GM12878 (cell line): ENCODE data around the gene GNAI2. TPM values are rescaled to one million over a fixed set of nuclear protein-coding genes. Genes with fewer than 3 reads are reported as not detected.

Experiments
- ATAC-seq: fragments of 200-7000 bp; cut with Tn5 transposase; 3 replicates; pipeline ENCODE4 v1.9.1; 2020; ENCODE audit warnings: mild to moderate bottlenecking, moderate library complexity
- BruUV-seq: library from RNA; stranded (reverse); fragments of 400-500 nt; replicated peaks from 2 replicates; lab custom pipeline; 2021; lab: Mats Ljungman, UMichigan
- CTCF ChIA-PET: fragments of 300-600 bp; sonication (Branson Sonifier 250); formaldehyde crosslinking; extraction: SDS; loops from one replicate; lab custom pipeline; 2021; ENCODE audit warnings: inconsistent platforms; lab: Yijun Ruan, JAX
- POLR2A ChIA-PET: fragments of 350-600 bp; formaldehyde crosslinking; extraction: SDS; loops from one replicate; lab custom pipeline; 2021; ENCODE audit warnings: inconsistent platforms; lab: Charles Lee
- RAD21 ChIA-PET: fragments of 300-600 bp; sonication (Branson Sonifier 250); formaldehyde crosslinking; loops from one replicate; lab custom pipeline; 2023; ENCODE audit warnings: antibody characterized with exemption; ENCODE audit not compliant: unreplicated experiment; lab: Charles Lee
- SMC1A ChIA-PET: fragments of 300-600 bp; sonication (Branson Sonifier 250); formaldehyde crosslinking; loops from one replicate; lab custom pipeline; 2023; ENCODE audit not compliant: unreplicated experiment, uncharacterized antibody; lab: Charles Lee
- DNase-seq: peaks from one replicate; pipeline ENCODE4 v3.0.0-alpha.2; 2011; ENCODE audit warnings: low read depth, low spot score
- FAIRE-seq: peaks from 3 replicates; lab custom pipeline; 2011; peaks lifted over from hg19 to GRCh38; lab: Jason Lieb, UNC
- H2AFZ ChIP-seq: 2 replicates; pipeline ENCODE4 v1.6.0; 2011; ENCODE audit warnings: low read depth, low read length, control low read depth; ENCODE audit not compliant: control insufficient read depth
- H3K27ac ChIP-seq: 2 replicates; pipeline ENCODE4 v1.5.1; 2011; ENCODE audit warnings: control low read depth; ENCODE audit not compliant: control insufficient read depth, insufficient read depth
- H3K27me3 ChIP-seq, 2 experiments: replicated peaks in 1 of 2; 2 replicates each; pipeline versions ENCODE4 v1.6.0 to v1.6.1; 2011; ENCODE audit warnings: low read length in 1 of 2; ENCODE audit not compliant: control insufficient read depth in 2 of 2, insufficient read depth in 2 of 2
- H3K36me3 ChIP-seq, 2 experiments: 2 replicates each; pipeline ENCODE4 v1.5.1; 2011; ENCODE audit warnings: low read length in 1 of 2; ENCODE audit not compliant: control insufficient read depth in 2 of 2, insufficient read depth in 2 of 2
- H3K4me1 ChIP-seq: 2 replicates; pipeline ENCODE4 v1.6.1; 2011; ENCODE audit warnings: mild to moderate bottlenecking, low read length, moderate library complexity, mixed read lengths; ENCODE audit not compliant: control insufficient read depth, insufficient read depth
- H3K4me2 ChIP-seq: 2 replicates; pipeline ENCODE4 v1.6.0; 2011; ENCODE audit warnings: control low read depth; ENCODE audit not compliant: control insufficient read depth, insufficient read depth
- H3K4me3 ChIP-seq: fragments of 200-600 bp; sonication (generic); 2 replicates; pipeline ENCODE4 v1.5.1; 2016
- H3K79me2 ChIP-seq: 2 replicates; pipeline ENCODE4 v1.6.0; 2011; ENCODE audit warnings: low read length; ENCODE audit not compliant: control insufficient read depth, insufficient read depth
- H3K9ac ChIP-seq: 2 replicates; pipeline ENCODE4 v1.8.0; 2011; ENCODE audit warnings: low read length, control low read depth, mixed read lengths; ENCODE audit not compliant: control insufficient read depth, insufficient read depth
- H3K9me3 ChIP-seq: replicated peaks from 3 replicates; pipeline ENCODE4 v1.5.1; 2011; ENCODE audit warnings: mild to moderate bottlenecking, low read length; ENCODE audit not compliant: control insufficient read depth, insufficient read depth
- H4K20me1 ChIP-seq: 2 replicates; pipeline ENCODE4 v1.6.0; 2011; ENCODE audit not compliant: control insufficient read depth, insufficient read depth
- NFXL1 ChIP-seq: fragments of 450-650 bp; IDR thresholded peaks from 2 replicates; pipeline ENCODE4 v1.6.1; 2017; ENCODE audit warnings: antibody characterized with exemption, mild to moderate bottlenecking, borderline replicate concordance
- PAX5 ChIP-seq: IDR thresholded peaks from 2 replicates; pipeline ENCODE4 v1.6.1; 2011; ENCODE audit warnings: low read depth, low read length, borderline replicate concordance
- SREBF2 ChIP-seq: IDR thresholded peaks from 2 replicates; pipeline ENCODE4 v1.6.1; 2012; ENCODE audit warnings: mild to moderate bottlenecking, low read length
- ZNF217 ChIP-seq: fragments of 450-650 bp; IDR thresholded peaks from 2 replicates; pipeline ENCODE4 v1.6.1; 2017; ENCODE audit warnings: antibody characterized with exemption, mild to moderate bottlenecking
- WGBS: methylation state at CpG from one replicate; pipeline ENCODE4 v1.1.6; 2016; ENCODE audit warnings: low lambda C conversion rate; ENCODE audit not compliant: insufficient replicate concordance, insufficient coverage; ENCODE audit errors: missing lambda C conversion rate; 5-methylcytosine and 5-hydroxymethylcytosine counted together
- in situ Hi-C: fragments of 300-500 bp; cut with MboI; formaldehyde crosslinking; loops from 9 replicates; pipeline ENCODE4 v1.14.3; 2018; ENCODE audit warnings: mixed read lengths
- intact Hi-C: fragments of 100-400 bp; cut with micrococcal nuclease; formaldehyde crosslinking; loops from one replicate; pipeline ENCODE4 v1.14.2; 2022; ENCODE audit not compliant: unreplicated experiment
- polyA plus RNA-seq, 11 experiments: library from polyadenylated mRNA; depleted of rRNA in 4 of 11; unstranded in 6 of 11; stranded (reverse) in 5 of 11; fragments of >200 nt; fragmentation: Nextera tagmentation in 4 of 11; fragmentation: Illumina TruSeq in 1 of 11; extraction: Ambion mirVana in 4 of 11; extraction: Trizol in 1 of 11; gene quantifications; 1 replicate in 1 of 11; 2 replicates in 10 of 11; pipeline versions ENCODE4 v1.2.1 to v1.2.3, GENCODE V29; 2011 to 2016; ENCODE audit warnings: inconsistent platforms in 2 of 11, missing spikeins in 2 of 11, low read depth in 1 of 11
- total RNA-seq, 4 experiments: library from RNA; depleted of rRNA in 3 of 4; stranded (reverse); fragments of >200 nt in 3 of 4; fragmentation: Illumina TruSeq in 1 of 4; extraction: Trizol in 1 of 4; gene quantifications; 2 replicates each; pipeline versions ENCODE4 v1.2.1 to v1.2.3, GENCODE V29; 2013 to 2021
- TF ChIP-seq, protein P1 (sequence below): fragments of 450-650 bp; IDR thresholded peaks from 2 replicates; pipeline ENCODE4 v1.6.1; 2016; ENCODE audit warnings: mild to moderate bottlenecking, moderate library complexity, borderline replicate concordance
- TF ChIP-seq, protein P2 (sequence below): fragments of 450-650 bp; IDR thresholded peaks from 2 replicates; pipeline ENCODE4 v1.6.1; 2018; ENCODE audit warnings: mild to moderate bottlenecking, low read depth, moderate library complexity; ENCODE audit not compliant: partially characterized antibody

GNAI2 gene
- total and polyA plus RNA-seq, 10 of the 15 experiments (the other 5 are each of a cell fraction or from before 2014, with no cell fraction given): 5.0 to 346 (median 237) TPM

DNA sequence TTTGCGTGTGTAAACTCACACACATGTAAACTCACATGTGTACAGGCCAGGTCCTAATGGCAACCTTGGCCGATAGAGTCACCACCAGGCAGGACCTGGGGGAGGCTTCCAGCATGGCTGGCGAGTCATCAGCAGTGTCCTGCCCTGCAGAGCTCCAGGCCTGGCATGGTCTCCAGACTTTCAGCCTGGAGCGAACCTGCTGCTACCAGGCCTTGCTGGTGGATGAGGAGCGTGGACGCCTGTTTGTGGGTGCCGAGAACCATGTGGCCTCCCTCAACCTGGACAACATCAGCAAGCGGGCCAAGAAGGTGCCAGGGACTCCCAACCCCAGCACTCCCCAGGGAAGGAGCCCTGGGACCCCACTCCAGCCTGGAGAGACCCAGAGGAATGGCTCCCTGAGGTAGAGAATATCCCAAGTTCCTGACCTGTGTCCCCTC, 34.0 kb downstream of the GNAI2 start (continued):
- TF ChIP-seq, protein P1, sequence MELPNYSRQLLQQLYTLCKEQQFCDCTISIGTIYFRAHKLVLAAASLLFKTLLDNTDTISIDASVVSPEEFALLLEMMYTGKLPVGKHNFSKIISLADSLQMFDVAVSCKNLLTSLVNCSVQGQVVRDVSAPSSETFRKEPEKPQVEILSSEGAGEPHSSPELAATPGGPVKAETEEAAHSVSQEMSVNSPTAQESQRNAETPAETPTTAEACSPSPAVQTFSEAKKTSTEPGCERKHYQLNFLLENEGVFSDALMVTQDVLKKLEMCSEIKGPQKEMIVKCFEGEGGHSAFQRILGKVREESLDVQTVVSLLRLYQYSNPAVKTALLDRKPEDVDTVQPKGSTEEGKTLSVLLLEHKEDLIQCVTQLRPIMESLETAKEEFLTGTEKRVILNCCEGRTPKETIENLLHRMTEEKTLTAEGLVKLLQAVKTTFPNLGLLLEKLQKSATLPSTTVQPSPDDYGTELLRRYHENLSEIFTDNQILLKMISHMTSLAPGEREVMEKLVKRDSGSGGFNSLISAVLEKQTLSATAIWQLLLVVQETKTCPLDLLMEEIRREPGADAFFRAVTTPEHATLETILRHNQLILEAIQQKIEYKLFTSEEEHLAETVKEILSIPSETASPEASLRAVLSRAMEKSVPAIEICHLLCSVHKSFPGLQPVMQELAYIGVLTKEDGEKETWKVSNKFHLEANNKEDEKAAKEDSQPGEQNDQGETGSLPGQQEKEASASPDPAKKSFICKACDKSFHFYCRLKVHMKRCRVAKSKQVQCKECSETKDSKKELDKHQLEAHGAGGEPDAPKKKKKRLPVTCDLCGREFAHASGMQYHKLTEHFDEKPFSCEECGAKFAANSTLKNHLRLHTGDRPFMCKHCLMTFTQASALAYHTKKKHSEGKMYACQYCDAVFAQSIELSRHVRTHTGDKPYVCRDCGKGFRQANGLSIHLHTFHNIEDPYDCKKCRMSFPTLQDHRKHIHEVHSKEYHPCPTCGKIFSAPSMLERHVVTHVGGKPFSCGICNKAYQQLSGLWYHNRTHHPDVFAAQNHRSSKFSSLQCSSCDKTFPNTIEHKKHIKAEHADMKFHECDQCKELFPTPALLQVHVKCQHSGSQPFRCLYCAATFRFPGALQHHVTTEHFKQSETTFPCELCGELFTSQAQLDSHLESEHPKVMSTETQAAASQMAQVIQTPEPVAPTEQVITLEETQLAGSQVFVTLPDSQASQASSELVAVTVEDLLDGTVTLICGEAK: no peak
- TF ChIP-seq SREBF2: no peak

DNA sequence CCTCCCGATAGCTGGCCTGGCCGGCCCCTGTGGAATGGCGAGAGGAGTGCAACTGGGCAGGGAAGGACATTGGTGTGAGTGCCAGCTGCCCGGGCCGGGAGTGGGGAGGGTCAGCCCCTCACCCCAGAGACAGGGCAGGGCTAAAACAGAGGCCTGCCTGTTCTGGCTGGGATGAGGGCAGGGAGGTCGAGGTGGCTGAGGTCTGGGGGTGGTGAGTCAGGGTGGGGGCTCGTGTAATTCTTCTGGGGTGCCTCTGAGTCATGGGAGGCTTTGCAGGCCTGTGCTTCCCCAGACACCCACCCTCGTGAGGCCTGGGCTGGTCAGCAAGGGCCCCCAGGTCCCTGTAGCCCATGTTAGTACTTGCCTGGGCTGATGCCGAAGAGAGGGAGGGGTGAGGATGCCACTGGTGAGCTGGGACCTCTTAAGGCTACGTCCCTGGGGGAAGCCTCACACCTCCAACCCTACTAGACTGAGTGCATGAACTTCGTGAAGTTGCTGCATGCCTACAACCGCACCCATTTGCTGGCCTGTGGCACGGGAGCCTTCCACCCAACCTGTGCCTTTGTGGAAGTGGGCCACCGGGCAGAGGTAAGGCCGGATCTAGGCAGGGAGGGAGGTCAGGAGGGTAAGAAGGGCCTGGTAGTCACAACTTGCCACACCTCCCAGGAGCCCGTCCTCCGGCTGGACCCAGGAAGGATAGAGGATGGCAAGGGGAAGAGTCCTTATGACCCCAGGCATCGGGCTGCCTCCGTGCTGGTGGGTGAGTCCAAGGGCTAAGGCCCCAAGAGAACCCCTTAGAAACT, 34.6 kb downstream of the GNAI2 start:
- ATAC-seq (no peak), FAIRE-seq (no peak), DNase-seq (no peak)
- H3K27ac ChIP-seq: no peak overlapping the region
- POLR2A ChIA-PET: no interaction called here
- no peak overlapping the region for H2AFZ ChIP-seq
- TF ChIP-seq, protein P2, sequence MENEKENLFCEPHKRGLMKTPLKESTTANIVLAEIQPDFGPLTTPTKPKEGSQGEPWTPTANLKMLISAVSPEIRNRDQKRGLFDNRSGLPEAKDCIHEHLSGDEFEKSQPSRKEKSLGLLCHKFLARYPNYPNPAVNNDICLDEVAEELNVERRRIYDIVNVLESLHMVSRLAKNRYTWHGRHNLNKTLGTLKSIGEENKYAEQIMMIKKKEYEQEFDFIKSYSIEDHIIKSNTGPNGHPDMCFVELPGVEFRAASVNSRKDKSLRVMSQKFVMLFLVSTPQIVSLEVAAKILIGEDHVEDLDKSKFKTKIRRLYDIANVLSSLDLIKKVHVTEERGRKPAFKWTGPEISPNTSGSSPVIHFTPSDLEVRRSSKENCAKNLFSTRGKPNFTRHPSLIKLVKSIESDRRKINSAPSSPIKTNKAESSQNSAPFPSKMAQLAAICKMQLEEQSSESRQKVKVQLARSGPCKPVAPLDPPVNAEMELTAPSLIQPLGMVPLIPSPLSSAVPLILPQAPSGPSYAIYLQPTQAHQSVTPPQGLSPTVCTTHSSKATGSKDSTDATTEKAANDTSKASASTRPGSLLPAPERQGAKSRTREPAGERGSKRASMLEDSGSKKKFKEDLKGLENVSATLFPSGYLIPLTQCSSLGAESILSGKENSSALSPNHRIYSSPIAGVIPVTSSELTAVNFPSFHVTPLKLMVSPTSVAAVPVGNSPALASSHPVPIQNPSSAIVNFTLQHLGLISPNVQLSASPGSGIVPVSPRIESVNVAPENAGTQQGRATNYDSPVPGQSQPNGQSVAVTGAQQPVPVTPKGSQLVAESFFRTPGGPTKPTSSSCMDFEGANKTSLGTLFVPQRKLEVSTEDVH: no peak
- no peak for TF ChIP-seq PAX5
- TF ChIP-seq ZNF217: no peak
- TF ChIP-seq NFXL1: no peak
- H3K36me3 ChIP-seq: no peaks in the 10 kb centered on the region
- no peak overlapping the region for H3K4me2 ChIP-seq
- CTCF ChIA-PET: interaction anchor here (1.0 to 3.1 kb wide), 8 partner anchors 10 to 150 kb away, joined by 3 to 24 read pairs (median 7); no protein-coding TSS in a partner anchor
- in situ Hi-C loops: loop anchor here (5.0 kb wide), 2 partner anchors 73 to 148 kb away; no protein-coding TSS in a partner anchor
- H3K27me3 ChIP-seq: peaks cover 7 to 13% of the 10 kb centered on the region in 2 experiments; a peak in 3 of 4 replicates
- 40% methylated on average over 19 of the region's 19 CpGs for WGBS
- SMC1A ChIA-PET: interaction anchor here (0.8 to 1.3 kb wide), 2 partner anchors 24 to 78 kb away, joined by 4 to 5 read pairs; no protein-coding TSS in a partner anchor
- no peak overlapping the region for H3K4me3 ChIP-seq
- intact Hi-C loops: no loop called here
- H3K9me3 ChIP-seq: no peaks in the 10 kb centered on the region
- peaks cover 6% of the 10 kb centered on the region for H3K4me1 ChIP-seq
- no peak overlapping the region for H3K9ac ChIP-seq
- BruUV-seq: no TSS peak
- RAD21 ChIA-PET: interaction anchor here (3.5 kb wide), 1 partner anchor 44 kb away, joined by 23 read pairs; no protein-coding TSS in a partner anchor
- no peaks in the 10 kb centered on the region for H4K20me1 ChIP-seq
- no peaks in the 10 kb centered on the region for H3K79me2 ChIP-seq
